Measurements from ENCODE around the gene DVL2. TPM values are rescaled to one million over a fixed set of nuclear protein-coding genes. Genes with fewer than 3 reads are reported as not detected.

DVL2 gene
- polyA plus RNA-seq, 1 donor from 2014 or later, result 41.1 TPM

- no peaks in the 10 kb centered on the region for H4K20me1 ChIP-seq (ENCODE audit: insufficient read depth)
- TF ChIP-seq POLR2AphosphoS5 (IDR thresholded peaks at IDR 0.05) (no peak), SMC3 (conservative IDR thresholded peaks at IDR 0.05; ENCODE audit: poor library complexity) (no peak), EP300 (conservative IDR thresholded peaks at IDR 0.05; ENCODE audit: poor library complexity, severe bottlenecking) (no peak), REST (IDR thresholded peaks at IDR 0.05; ENCODE audit: borderline replicate concordance) (no peak), TAF1 (IDR thresholded peaks at IDR 0.05; ENCODE audit: low read depth) (no peak), CTCF (IDR thresholded peaks at IDR 0.05; ENCODE audit: poor library complexity, severe bottlenecking) (no peak), EZH2 (IDR thresholded peaks at IDR 0.05; ENCODE audit: borderline replicate concordance, insufficient read depth, low read length, poor library complexity, severe bottlenecking) (no peak), RAD21 (conservative IDR thresholded peaks at IDR 0.05) (no peak), MXI1 (conservative IDR thresholded peaks at IDR 0.05; ENCODE audit: poor library complexity, severe bottlenecking) (no peak)
- H3K27ac ChIP-seq (ENCODE audit: low read length), result no peak overlapping the region
- H3K36me3 ChIP-seq (ENCODE audit: insufficient read depth, low read length), result no peaks in the 10 kb centered on the region
- no peak overlapping the region for H3K4me2 ChIP-seq (ENCODE audit: low read length)
- H3K9me3 ChIP-seq (ENCODE audit: low read length), result no peaks in the 10 kb centered on the region
- H3F3A ChIP-seq (ENCODE audit: insufficient read depth, low read length, poor library complexity, severe bottlenecking), result no peaks in the 10 kb centered on the region
- H3K4me3 ChIP-seq (ENCODE audit: low read length), result no peak overlapping the region
- H2AFZ ChIP-seq (ENCODE audit: low read depth, low read length), result no peak overlapping the region
- no peaks in the 10 kb centered on the region for H3K79me2 ChIP-seq (replicated peaks; ENCODE audit: insufficient read depth, low read length)
- no peaks in the 10 kb centered on the region for H3K9me2 ChIP-seq (ENCODE audit: insufficient read depth, low read length)
- no peak overlapping the region for H3K9ac ChIP-seq (ENCODE audit: low read length)
- H3K27me3 ChIP-seq (ENCODE audit: insufficient read depth, low read depth, low read length), result peaks cover 31% of the 10 kb centered on the region
These were observed 32.5 kb upstream of the DVL2 start for GRCh38 chr17:7266784-7267183.

DNA sequence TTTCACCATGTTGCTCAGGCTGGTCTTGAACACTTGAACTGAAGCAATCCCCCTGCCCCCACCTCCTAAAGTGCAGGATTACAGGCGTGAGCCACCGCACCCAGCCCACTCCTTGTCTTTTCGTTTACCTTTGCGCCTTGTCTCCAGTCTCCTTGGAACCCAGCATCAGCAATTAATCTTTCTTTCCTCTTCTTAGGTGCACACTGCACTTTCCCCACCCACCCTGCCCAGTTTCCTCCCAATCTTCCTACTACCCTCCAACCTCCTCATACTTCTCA is 29.4 kb upstream of the DVL2 start:
- Histone ChIP-seq H3K9me2 (ENCODE audit: insufficient read depth, low read length) (no peaks in the 10 kb centered on the region), H3K36me3 (ENCODE audit: insufficient read depth, low read length) (peaks cover 4% of the 10 kb centered on the region), H3K27ac (ENCODE audit: low read length) (no peak overlapping the region), H3K79me2 (replicated peaks; ENCODE audit: insufficient read depth, low read length) (no peaks in the 10 kb centered on the region), H2AFZ (ENCODE audit: low read depth, low read length) (no peak overlapping the region), H3K4me3 (ENCODE audit: low read length) (no peak overlapping the region), H3K9ac (ENCODE audit: low read length) (no peak overlapping the region), H3K4me2 (ENCODE audit: low read length) (no peak overlapping the region), H3F3A (ENCODE audit: insufficient read depth, low read length, poor library complexity, severe bottlenecking) (no peaks in the 10 kb centered on the region), H3K27me3 (ENCODE audit: insufficient read depth, low read depth, low read length) (peaks cover 60% of the 10 kb centered on the region), H3K9me3 (ENCODE audit: low read length) (no peaks in the 10 kb centered on the region), H4K20me1 (ENCODE audit: insufficient read depth) (no peaks in the 10 kb centered on the region)
- TF ChIP-seq EP300 (conservative IDR thresholded peaks at IDR 0.05; ENCODE audit: poor library complexity, severe bottlenecking) (no peak), CTCF (IDR thresholded peaks at IDR 0.05; ENCODE audit: poor library complexity, severe bottlenecking) (no peak), MXI1 (conservative IDR thresholded peaks at IDR 0.05; ENCODE audit: poor library complexity, severe bottlenecking) (no peak), RAD21 (conservative IDR thresholded peaks at IDR 0.05) (no peak), TAF1 (IDR thresholded peaks at IDR 0.05; ENCODE audit: low read depth) (no peak), POLR2AphosphoS5 (IDR thresholded peaks at IDR 0.05) (no peak), SMC3 (conservative IDR thresholded peaks at IDR 0.05; ENCODE audit: poor library complexity) (no peak), EZH2 (IDR thresholded peaks at IDR 0.05; ENCODE audit: borderline replicate concordance, insufficient read depth, low read length, poor library complexity, severe bottlenecking) (no peak), REST (IDR thresholded peaks at IDR 0.05; ENCODE audit: borderline replicate concordance) (no peak)
